ENCODE measurements around the gene CALML6. TPM values are rescaled to one million over a fixed set of nuclear protein-coding genes. Genes with fewer than 3 reads are reported as not detected.
"Not testable (repeated sequence)": the region's sequence is repeated elsewhere in the genome, so short reads cannot be mapped to it uniquely, and the experiment has no call there.

The CALML6 gene
- total RNA-seq, 1 donor from 2014 or later, result 2.3 TPM

- Mint-ChIP-seq H3K4me1 (ENCODE audit: low read depth) (no peaks in the 10 kb centered on the region), H3K4me3 (ENCODE audit: unreplicated experiment) (no peak overlapping the region), H3K27ac (ENCODE audit: unreplicated experiment) (no peak overlapping the region), H3K36me3 (ENCODE audit: low read depth) (no peaks in the 10 kb centered on the region), H3K9me3 (ENCODE audit: low read depth) (no peaks in the 10 kb centered on the region), H3K27me3 (ENCODE audit: low read depth) (no peaks in the 10 kb centered on the region)
- TF ChIP-seq CTCF (IDR thresholded peaks at IDR 0.05), result no peak
- no peak for DNase-seq (ENCODE audit: low spot score)
Observed at GRCh38 chr1:1927751-1928150, 12.7 kb downstream of the CALML6 start.

DNA sequence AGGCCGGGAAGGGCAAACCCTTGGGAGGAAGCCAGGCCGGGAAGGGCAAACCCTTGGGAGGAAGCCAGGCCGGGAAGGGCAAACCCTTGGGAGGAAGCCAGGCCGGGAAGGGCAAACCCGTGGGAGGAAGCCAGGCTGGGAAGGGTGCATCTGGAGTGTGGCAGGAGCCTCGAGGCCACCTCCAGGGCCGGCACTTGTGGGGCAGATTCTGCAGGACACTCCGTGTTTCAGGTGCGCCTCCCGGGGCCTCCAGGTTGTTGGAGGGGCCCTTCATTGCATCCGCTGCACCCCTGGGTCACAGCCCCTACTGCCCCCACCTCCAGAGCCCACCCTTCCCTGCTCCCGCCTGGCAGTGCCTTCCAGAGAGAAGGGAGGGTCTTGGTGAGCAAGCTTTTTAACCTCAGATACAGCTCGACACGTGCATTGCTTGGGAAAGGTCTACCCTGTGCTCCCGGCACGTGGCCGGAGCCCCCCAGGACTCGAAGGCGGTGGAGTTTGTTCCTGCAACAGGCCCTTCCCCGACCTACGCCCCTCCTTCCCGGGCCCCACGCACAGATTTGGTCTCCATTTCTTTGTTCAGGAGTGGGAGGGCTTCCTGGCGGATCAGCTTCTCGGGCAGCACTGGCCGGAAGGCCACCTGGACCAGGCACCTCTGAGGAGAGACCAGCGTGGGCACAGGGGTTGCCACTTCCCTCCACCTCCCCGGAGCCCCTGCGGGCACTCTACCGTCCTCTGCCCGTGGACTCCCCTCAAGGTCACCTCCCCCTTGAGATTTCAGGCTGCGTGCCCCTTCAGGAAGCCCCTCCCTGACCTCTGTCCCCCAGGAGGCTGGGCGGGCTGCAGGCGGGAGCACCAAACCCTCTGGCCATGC, 13.4 kb downstream of the CALML6 start:
- Mint-ChIP-seq H3K27ac (ENCODE audit: unreplicated experiment) (no peak overlapping the region), H3K4me1 (ENCODE audit: low read depth) (no peaks in the 10 kb centered on the region), H3K9me3 (ENCODE audit: low read depth) (no peaks in the 10 kb centered on the region)

GRCh38 chr1:1929102-1929638, 14.1 kb downstream of the CALML6 start:
- H3K36me3 Mint-ChIP-seq (ENCODE audit: low read depth), result peaks cover 1% of the 10 kb centered on the region
- no peak for TF ChIP-seq CTCF (IDR thresholded peaks at IDR 0.05)
- no peak overlapping the region for H3K27ac Mint-ChIP-seq (ENCODE audit: unreplicated experiment)

More for the DNA sequence above, 13.4 kb downstream of the CALML6 start:
- DNase-seq (ENCODE audit: low spot score), result peak; percentile 82
- peaks cover 1% of the 10 kb centered on the region for H3K27me3 Mint-ChIP-seq (ENCODE audit: low read depth)
- peaks cover under 1% of the 10 kb centered on the region for H3K36me3 Mint-ChIP-seq (ENCODE audit: low read depth)
- no peak for TF ChIP-seq CTCF (IDR thresholded peaks at IDR 0.05)
- no peak overlapping the region for H3K4me3 Mint-ChIP-seq (ENCODE audit: unreplicated experiment)

GRCh38 chr1:1929639-1930545, 14.8 kb downstream of the CALML6 start:
- Mint-ChIP-seq H3K36me3 (ENCODE audit: low read depth) (peaks cover 1% of the 10 kb centered on the region), H3K27ac (ENCODE audit: unreplicated experiment) (no peak overlapping the region), H3K4me3 (ENCODE audit: unreplicated experiment) (no peak overlapping the region), H3K27me3 (ENCODE audit: low read depth) (peaks cover 2% of the 10 kb centered on the region), H3K9me3 (ENCODE audit: low read depth) (no peaks in the 10 kb centered on the region), H3K4me1 (ENCODE audit: low read depth) (no peaks in the 10 kb centered on the region)
- DNase-seq (ENCODE audit: low spot score), result peak; percentile 90
- TF ChIP-seq CTCF (IDR thresholded peaks at IDR 0.05), result no peak

More at GRCh38 chr1:1929102-1929638, 14.1 kb downstream of the CALML6 start:
- Mint-ChIP-seq H3K4me1 (ENCODE audit: low read depth) (no peaks in the 10 kb centered on the region), H3K9me3 (ENCODE audit: low read depth) (no peaks in the 10 kb centered on the region), H3K27me3 (ENCODE audit: low read depth) (peaks cover 2% of the 10 kb centered on the region), H3K4me3 (ENCODE audit: unreplicated experiment) (no peak overlapping the region)
- DNase-seq (ENCODE audit: low spot score), result peak; percentile 66

- not testable (repeated sequence) for H3K4me1 Mint-ChIP-seq (ENCODE audit: low read depth); H3K9me3 Mint-ChIP-seq (ENCODE audit: low read depth); H3K36me3 Mint-ChIP-seq (ENCODE audit: low read depth); H3K4me3 Mint-ChIP-seq (ENCODE audit: unreplicated experiment); DNase-seq (ENCODE audit: low spot score); H3K27me3 Mint-ChIP-seq (ENCODE audit: low read depth); H3K27ac Mint-ChIP-seq (ENCODE audit: unreplicated experiment)
Observed at GRCh38 chr1:1934848-1935247, 19.8 kb downstream of the CALML6 start.

Measured in chondrocyte (in vitro differentiated cells).